Measurements from ENCODE around the gene TTLL8.

DNA sequence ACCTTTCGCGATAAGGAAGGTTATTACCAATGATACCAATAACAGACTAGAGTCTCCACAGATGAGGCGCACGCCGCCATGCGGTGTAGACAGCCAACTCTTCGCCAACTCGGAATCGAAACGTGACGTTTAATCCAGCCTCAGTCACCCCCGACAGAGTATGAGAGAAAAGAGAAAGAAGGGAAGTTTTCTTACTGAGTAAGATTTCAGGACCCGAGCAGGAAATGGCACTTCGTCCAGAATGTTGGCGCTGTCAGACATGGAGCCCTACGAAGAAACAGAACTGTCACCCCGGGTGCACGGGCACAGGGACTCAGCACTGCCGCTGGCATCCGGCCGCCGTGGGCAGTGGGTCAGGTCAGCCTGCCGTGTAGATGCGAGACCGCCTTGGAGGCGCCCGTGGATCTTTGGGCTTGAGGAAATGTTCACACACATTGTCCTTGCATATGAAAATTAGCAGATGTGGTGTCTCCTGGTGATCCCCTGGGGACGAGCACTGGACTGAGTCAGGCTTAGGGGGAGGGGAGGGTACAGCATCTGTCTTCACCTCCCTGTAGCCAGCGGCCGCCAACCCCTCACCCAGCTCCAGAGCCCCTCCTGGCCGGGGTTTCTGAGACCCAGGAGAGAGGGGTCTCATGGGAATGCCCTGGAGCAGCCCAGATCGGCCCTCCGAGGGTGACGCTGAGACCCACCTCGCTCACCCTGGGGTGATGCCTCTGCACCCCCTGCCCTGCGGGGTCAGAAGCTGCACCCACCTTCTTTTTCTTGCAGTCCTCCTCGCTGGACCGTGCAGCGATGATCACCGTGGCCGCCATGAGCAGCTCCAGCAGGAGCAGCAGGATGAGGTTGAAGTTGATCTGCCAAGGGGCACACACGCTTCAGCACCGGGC lies 18.8 kb upstream of the TTLL8 start:
- TF ChIP-seq, protein P1, sequence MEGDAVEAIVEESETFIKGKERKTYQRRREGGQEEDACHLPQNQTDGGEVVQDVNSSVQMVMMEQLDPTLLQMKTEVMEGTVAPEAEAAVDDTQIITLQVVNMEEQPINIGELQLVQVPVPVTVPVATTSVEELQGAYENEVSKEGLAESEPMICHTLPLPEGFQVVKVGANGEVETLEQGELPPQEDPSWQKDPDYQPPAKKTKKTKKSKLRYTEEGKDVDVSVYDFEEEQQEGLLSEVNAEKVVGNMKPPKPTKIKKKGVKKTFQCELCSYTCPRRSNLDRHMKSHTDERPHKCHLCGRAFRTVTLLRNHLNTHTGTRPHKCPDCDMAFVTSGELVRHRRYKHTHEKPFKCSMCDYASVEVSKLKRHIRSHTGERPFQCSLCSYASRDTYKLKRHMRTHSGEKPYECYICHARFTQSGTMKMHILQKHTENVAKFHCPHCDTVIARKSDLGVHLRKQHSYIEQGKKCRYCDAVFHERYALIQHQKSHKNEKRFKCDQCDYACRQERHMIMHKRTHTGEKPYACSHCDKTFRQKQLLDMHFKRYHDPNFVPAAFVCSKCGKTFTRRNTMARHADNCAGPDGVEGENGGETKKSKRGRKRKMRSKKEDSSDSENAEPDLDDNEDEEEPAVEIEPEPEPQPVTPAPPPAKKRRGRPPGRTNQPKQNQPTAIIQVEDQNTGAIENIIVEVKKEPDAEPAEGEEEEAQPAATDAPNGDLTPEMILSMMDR (IDR thresholded peaks at IDR 0.05), result no peak
- TF ChIP-seq ZNF302 (CRISPR knock-in tag; IDR thresholded peaks at IDR 0.05) (no peak), SREBF2 (IDR thresholded peaks at IDR 0.05) (no peak), CEBPB (IDR thresholded peaks at IDR 0.05) (no peak)
- TF ChIP-seq, protein P2, sequence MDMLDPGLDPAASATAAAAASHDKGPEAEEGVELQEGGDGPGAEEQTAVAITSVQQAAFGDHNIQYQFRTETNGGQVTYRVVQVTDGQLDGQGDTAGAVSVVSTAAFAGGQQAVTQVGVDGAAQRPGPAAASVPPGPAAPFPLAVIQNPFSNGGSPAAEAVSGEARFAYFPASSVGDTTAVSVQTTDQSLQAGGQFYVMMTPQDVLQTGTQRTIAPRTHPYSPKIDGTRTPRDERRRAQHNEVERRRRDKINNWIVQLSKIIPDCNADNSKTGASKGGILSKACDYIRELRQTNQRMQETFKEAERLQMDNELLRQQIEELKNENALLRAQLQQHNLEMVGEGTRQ (IDR thresholded peaks at IDR 0.05), result no peak
- TF ChIP-seq, protein P3, sequence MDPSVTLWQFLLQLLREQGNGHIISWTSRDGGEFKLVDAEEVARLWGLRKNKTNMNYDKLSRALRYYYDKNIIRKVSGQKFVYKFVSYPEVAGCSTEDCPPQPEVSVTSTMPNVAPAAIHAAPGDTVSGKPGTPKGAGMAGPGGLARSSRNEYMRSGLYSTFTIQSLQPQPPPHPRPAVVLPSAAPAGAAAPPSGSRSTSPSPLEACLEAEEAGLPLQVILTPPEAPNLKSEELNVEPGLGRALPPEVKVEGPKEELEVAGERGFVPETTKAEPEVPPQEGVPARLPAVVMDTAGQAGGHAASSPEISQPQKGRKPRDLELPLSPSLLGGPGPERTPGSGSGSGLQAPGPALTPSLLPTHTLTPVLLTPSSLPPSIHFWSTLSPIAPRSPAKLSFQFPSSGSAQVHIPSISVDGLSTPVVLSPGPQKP (IDR thresholded peaks at IDR 0.05; ENCODE audit: low read depth, low read length), result no peak
- TF ChIP-seq, protein P4, sequence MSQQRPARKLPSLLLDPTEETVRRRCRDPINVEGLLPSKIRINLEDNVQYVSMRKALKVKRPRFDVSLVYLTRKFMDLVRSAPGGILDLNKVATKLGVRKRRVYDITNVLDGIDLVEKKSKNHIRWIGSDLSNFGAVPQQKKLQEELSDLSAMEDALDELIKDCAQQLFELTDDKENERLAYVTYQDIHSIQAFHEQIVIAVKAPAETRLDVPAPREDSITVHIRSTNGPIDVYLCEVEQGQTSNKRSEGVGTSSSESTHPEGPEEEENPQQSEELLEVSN (IDR thresholded peaks at IDR 0.05; ENCODE audit: borderline replicate concordance, low read depth), result no peak

Data from A549 (cell line).